ENCODE data around the gene EDRF1. TPM values are rescaled to one million over a fixed set of nuclear protein-coding genes. Genes with fewer than 3 reads are reported as not detected.

EDRF1 gene
- total RNA-seq, 1 experiment from 2014 or later = 49.2 TPM

DNA sequence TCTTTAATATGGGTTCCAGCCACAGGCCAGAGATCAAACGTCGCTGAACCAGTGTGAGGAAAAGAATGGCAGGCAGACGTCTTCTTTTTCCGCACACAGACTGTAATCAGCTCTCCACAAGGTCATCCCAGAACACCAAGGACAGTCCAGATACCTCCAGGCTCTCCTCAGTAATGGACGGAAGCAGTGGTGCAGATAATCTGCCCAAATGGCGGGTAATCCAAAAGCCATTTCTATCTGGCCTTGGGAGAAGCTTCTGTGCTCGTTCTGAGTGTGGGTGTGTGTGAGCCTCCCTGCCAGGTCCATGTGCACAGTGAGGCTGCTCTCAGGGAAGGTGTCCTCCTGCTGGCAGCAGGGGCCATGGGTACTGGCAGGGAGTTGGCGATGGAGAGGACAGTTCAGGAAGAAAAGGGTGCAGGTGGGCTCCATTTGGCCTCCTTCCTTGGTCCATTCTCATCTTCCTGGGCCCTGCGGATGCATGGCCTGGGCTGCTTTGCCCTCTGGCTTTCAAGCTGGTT, 21.0 kb upstream of the EDRF1 start:
- no peaks in the 10 kb centered on the region for H3K36me3 ChIP-seq (ENCODE audit: control insufficient read depth in 1 of 2, insufficient read depth in 2 of 2, low read length in 2 of 2)
- no peaks in the 10 kb centered on the region for H3K9me3 ChIP-seq (ENCODE audit: control insufficient read depth in 1 of 2, insufficient read depth in 1 of 2, low read depth in 1 of 2, low read length in 2 of 2)
- DNase-seq (ENCODE audit: low read depth, low spot score) (no peak), ATAC-seq (peak; percentile 76)
- H3K4me2 ChIP-seq (ENCODE audit: low read length) = no peak overlapping the region
- ChIA-PET POLR2A (no interaction called here), RAD21 (ENCODE audit: low non-redundant PET in 1 of 2, low total read pairs in 2 of 2, uncharacterized antibody in 2 of 2, unreplicated experiment in 2 of 2) (no interaction called here), CTCF (interaction anchor here (1.1 to 1.4 kb wide), 2 partner anchors 9 to 58 kb away, joined by 3 to 5 read pairs; no protein-coding TSS in a partner anchor)
- no peak overlapping the region for H2AFZ ChIP-seq (ENCODE audit: low read depth, low read length, poor library complexity, severe bottlenecking)
- TF ChIP-seq, protein P1, sequence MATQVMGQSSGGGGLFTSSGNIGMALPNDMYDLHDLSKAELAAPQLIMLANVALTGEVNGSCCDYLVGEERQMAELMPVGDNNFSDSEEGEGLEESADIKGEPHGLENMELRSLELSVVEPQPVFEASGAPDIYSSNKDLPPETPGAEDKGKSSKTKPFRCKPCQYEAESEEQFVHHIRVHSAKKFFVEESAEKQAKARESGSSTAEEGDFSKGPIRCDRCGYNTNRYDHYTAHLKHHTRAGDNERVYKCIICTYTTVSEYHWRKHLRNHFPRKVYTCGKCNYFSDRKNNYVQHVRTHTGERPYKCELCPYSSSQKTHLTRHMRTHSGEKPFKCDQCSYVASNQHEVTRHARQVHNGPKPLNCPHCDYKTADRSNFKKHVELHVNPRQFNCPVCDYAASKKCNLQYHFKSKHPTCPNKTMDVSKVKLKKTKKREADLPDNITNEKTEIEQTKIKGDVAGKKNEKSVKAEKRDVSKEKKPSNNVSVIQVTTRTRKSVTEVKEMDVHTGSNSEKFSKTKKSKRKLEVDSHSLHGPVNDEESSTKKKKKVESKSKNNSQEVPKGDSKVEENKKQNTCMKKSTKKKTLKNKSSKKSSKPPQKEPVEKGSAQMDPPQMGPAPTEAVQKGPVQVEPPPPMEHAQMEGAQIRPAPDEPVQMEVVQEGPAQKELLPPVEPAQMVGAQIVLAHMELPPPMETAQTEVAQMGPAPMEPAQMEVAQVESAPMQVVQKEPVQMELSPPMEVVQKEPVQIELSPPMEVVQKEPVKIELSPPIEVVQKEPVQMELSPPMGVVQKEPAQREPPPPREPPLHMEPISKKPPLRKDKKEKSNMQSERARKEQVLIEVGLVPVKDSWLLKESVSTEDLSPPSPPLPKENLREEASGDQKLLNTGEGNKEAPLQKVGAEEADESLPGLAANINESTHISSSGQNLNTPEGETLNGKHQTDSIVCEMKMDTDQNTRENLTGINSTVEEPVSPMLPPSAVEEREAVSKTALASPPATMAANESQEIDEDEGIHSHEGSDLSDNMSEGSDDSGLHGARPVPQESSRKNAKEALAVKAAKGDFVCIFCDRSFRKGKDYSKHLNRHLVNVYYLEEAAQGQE (IDR thresholded peaks at IDR 0.05; ENCODE audit: low read depth) = no peak
- TF ChIP-seq JUND (IDR thresholded peaks at IDR 0.05) (no peak), RAD21 (IDR thresholded peaks at IDR 0.05; ENCODE audit: low read depth) (peak; percentile 36; the same call in 1 of the 2 replicates)
- TF ChIP-seq, protein P2, sequence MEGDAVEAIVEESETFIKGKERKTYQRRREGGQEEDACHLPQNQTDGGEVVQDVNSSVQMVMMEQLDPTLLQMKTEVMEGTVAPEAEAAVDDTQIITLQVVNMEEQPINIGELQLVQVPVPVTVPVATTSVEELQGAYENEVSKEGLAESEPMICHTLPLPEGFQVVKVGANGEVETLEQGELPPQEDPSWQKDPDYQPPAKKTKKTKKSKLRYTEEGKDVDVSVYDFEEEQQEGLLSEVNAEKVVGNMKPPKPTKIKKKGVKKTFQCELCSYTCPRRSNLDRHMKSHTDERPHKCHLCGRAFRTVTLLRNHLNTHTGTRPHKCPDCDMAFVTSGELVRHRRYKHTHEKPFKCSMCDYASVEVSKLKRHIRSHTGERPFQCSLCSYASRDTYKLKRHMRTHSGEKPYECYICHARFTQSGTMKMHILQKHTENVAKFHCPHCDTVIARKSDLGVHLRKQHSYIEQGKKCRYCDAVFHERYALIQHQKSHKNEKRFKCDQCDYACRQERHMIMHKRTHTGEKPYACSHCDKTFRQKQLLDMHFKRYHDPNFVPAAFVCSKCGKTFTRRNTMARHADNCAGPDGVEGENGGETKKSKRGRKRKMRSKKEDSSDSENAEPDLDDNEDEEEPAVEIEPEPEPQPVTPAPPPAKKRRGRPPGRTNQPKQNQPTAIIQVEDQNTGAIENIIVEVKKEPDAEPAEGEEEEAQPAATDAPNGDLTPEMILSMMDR (IDR thresholded peaks at IDR 0.05 in 2 of 3, conservative IDR thresholded peaks at IDR 0.05 in 1 of 3; ENCODE audit: borderline replicate concordance in 1 of 3, insufficient read depth in 1 of 3, low read depth in 2 of 3, low read length in 2 of 3) = no peak; a peak in 1 of 6 replicates
- H3K27ac ChIP-seq (ENCODE audit: low read depth, low read length) = no peak overlapping the region
- no peaks in the 10 kb centered on the region for H4K20me1 ChIP-seq (ENCODE audit: insufficient read depth)
- H3K27me3 ChIP-seq (ENCODE audit: insufficient read depth, low read length) = 0 out of 2 replicates have a peak, but pooled peaks cover 5% of the 10 kb centered on the region
- H3K4me1 ChIP-seq (ENCODE audit: control insufficient read depth in 1 of 2, insufficient read depth in 2 of 2, low read length in 2 of 2) = no peaks in the 10 kb centered on the region
- no peaks in the 10 kb centered on the region for H3K9me2 ChIP-seq (ENCODE audit: insufficient read depth)
- no TSS peak for BruUV-seq (replicated peaks)
- intact Hi-C loops (cut with micrococcal nuclease) = no loop called here
- H3K79me2 ChIP-seq (ENCODE audit: insufficient read depth, low read length) = no peaks in the 10 kb centered on the region
- no peak overlapping the region for H3K9ac ChIP-seq (ENCODE audit: low read length)
- no peak overlapping the region for H3K4me3 ChIP-seq (replicated peaks in 1 of 2; ENCODE audit: low read depth in 1 of 2, low read length in 2 of 2)
